H1 (cell line): ENCODE data around the gene TCFL5. TPM values are rescaled to one million over a fixed set of nuclear protein-coding genes. Genes with fewer than 3 reads are reported as not detected.

Source experiments
- CTCF ChIA-PET: fragments of 300-600 bp; sonication (Branson Sonifier 250); formaldehyde crosslinking; loops from one replicate; lab custom pipeline; 2021; ENCODE audit not compliant: partially characterized antibody; lab: Charles Lee
- POLR2A ChIA-PET: fragments of 300-600 bp; sonication (Branson Sonifier 250); formaldehyde crosslinking; loops from one replicate; lab custom pipeline; 2021; ENCODE audit warnings: inconsistent platforms; ENCODE audit not compliant: partially characterized antibody; lab: Charles Lee
- DNase-seq, 2 experiments: peaks; one replicate each; pipeline versions ENCODE4 v3.0.0 to v3.0.0-alpha.2; 2010 to 2022; ENCODE audit warnings: low spot score in 2 of 2, low read depth in 1 of 2, mixed read lengths in 1 of 2
- FAIRE-seq: peaks from 2 replicates; lab custom pipeline; 2011; peaks lifted over from hg19 to GRCh38; lab: Jason Lieb, UNC
- H2AFZ ChIP-seq: 2 replicates; pipeline ENCODE4 v1.8.1; 2012; ENCODE audit warnings: low read length, inconsistent platforms
- H2AK5ac ChIP-seq: 2 replicates; pipeline ENCODE4 v1.6.1; 2013; ENCODE audit warnings: low read depth, low read length
- H2BK120ac ChIP-seq: replicated peaks from 2 replicates; pipeline ENCODE3; 2013; ENCODE audit warnings: low read depth, low read length, inconsistent platforms
- H2BK12ac ChIP-seq: 2 replicates; pipeline ENCODE4 v1.6.1; 2013; ENCODE audit warnings: low read depth, low read length
- H2BK15ac ChIP-seq: 2 replicates; pipeline ENCODE4 v1.6.1; 2013; ENCODE audit warnings: low read length
- H2BK20ac ChIP-seq: 2 replicates; pipeline ENCODE4 v1.6.1; 2013; ENCODE audit warnings: low read length
- H2BK5ac ChIP-seq: 2 replicates; pipeline ENCODE4 v1.6.1; 2013; ENCODE audit warnings: low read depth, low read length
- H3K14ac ChIP-seq: 2 replicates; pipeline ENCODE4 v1.6.1; 2013; ENCODE audit warnings: inconsistent platforms; ENCODE audit not compliant: insufficient read length
- H3K18ac ChIP-seq: 2 replicates; pipeline ENCODE4 v1.6.1; 2013; ENCODE audit warnings: low read length; ENCODE audit errors: extremely low read depth
- H3K23ac ChIP-seq: 2 replicates; pipeline ENCODE4 v1.6.1; 2013; ENCODE audit warnings: inconsistent platforms; ENCODE audit not compliant: insufficient read length
- H3K23me2 ChIP-seq: 2 replicates; pipeline ENCODE4 v1.6.1; 2013; ENCODE audit warnings: low read depth, low read length
- H3K27ac ChIP-seq: 2 replicates; pipeline ENCODE4 v1.6.1; 2011; ENCODE audit warnings: low read depth, low read length, inconsistent platforms
- H3K27me3 ChIP-seq, 4 experiments: replicated peaks in 1 of 4; 1 replicate in 1 of 4; 2 replicates in 3 of 4; pipeline versions ENCODE4 v1.6.1 to v1.8.1; 2011 to 2013; ENCODE audit warnings: low read length in 3 of 4, mild to moderate bottlenecking in 3 of 4, inconsistent platforms in 2 of 4, mixed read lengths in 2 of 4, moderate library complexity in 1 of 4; ENCODE audit not compliant: control insufficient read depth in 3 of 4, insufficient read depth in 3 of 4; ENCODE audit errors: extremely low read depth in 1 of 4
- H3K36me3 ChIP-seq, 4 experiments: 2 replicates each; pipeline versions ENCODE4 v1.6.1 to v1.8.1; 2011 to 2013; ENCODE audit warnings: mild to moderate bottlenecking in 4 of 4, low read length in 3 of 4, moderate library complexity in 2 of 4, control low read depth in 1 of 4, inconsistent platforms in 1 of 4; ENCODE audit not compliant: insufficient read depth in 4 of 4, control insufficient read depth in 2 of 4
- H3K4ac ChIP-seq: replicated peaks from 2 replicates; pipeline ENCODE3; 2013; ENCODE audit warnings: low read length, low read depth, mixed read lengths, inconsistent platforms; ENCODE audit not compliant: insufficient read length
- H3K4me1 ChIP-seq, 4 experiments: replicated peaks in 1 of 4; 1 replicate in 1 of 4; 2 replicates in 3 of 4; pipeline versions ENCODE4 v1.6.1 to v1.8.1; 2011 to 2013; ENCODE audit warnings: low read length in 3 of 4, inconsistent platforms in 2 of 4, mixed read lengths in 1 of 4; ENCODE audit not compliant: insufficient read depth in 4 of 4, control insufficient read depth in 3 of 4
- H3K4me2 ChIP-seq, 2 experiments: 2 replicates each; pipeline versions ENCODE4 v1.6.1 to v1.8.1; 2011 to 2013; ENCODE audit warnings: low read depth in 2 of 2, low read length in 2 of 2, control low read depth in 1 of 2, inconsistent platforms in 1 of 2, mild to moderate bottlenecking in 1 of 2; ENCODE audit not compliant: insufficient read depth in 1 of 2
- H3K4me3 ChIP-seq, 4 experiments: fragments of 200-600, 300-600 bp in 1 of 4; sonication (generic), shearing (Covaris generic), sonication (Bioruptor Twin) in 1 of 4; 2 replicates each; pipeline versions ENCODE4 v1.5.1 to v1.8.1; 2011 to 2016; ENCODE audit warnings: low read length in 4 of 4, low read depth in 3 of 4, control low read depth in 2 of 4, inconsistent platforms in 2 of 4, mild to moderate bottlenecking in 2 of 4, mixed read lengths in 1 of 4, moderate library complexity in 1 of 4; ENCODE audit not compliant: insufficient read depth in 2 of 4; ENCODE audit errors: extremely low read depth in 1 of 4
- H3K56ac ChIP-seq: replicated peaks from 2 replicates; pipeline ENCODE3; 2013; ENCODE audit warnings: low read depth, mild to moderate bottlenecking, mixed read lengths, low read length, inconsistent platforms; ENCODE audit not compliant: insufficient read length
- H3K79me1 ChIP-seq: 2 replicates; pipeline ENCODE4 v1.6.1; 2013; ENCODE audit warnings: low read depth, low read length, control low read depth
- H3K79me2 ChIP-seq, 2 experiments: 2 replicates each; pipeline versions ENCODE4 v1.6.1 to v1.8.1; 2012 to 2013; ENCODE audit warnings: low read length in 2 of 2, mild to moderate bottlenecking in 2 of 2, inconsistent platforms in 1 of 2; ENCODE audit not compliant: insufficient read depth in 2 of 2, control insufficient read depth in 1 of 2
- H3K9ac ChIP-seq, 4 experiments: replicated peaks in 1 of 4; 1 replicate in 1 of 4; 2 replicates in 3 of 4; pipeline versions ENCODE4 v1.6.1 to v1.8.1; 2011 to 2013; ENCODE audit warnings: low read depth in 3 of 4, low read length in 3 of 4, control low read depth in 2 of 4, mild to moderate bottlenecking in 2 of 4, moderate library complexity in 2 of 4, inconsistent platforms in 1 of 4; ENCODE audit errors: extremely low read depth in 1 of 4
- H3K9me3 ChIP-seq, 2 experiments: 2 replicates each; pipeline versions ENCODE4 v1.6.1 to v1.8.1; 2012 to 2013; ENCODE audit warnings: mild to moderate bottlenecking in 2 of 2, moderate library complexity in 2 of 2, control low read depth in 1 of 2, inconsistent platforms in 1 of 2, low read depth in 1 of 2, low read length in 1 of 2, mixed read lengths in 1 of 2; ENCODE audit not compliant: insufficient read depth in 2 of 2
- H4K20me1 ChIP-seq, 2 experiments: replicated peaks in 1 of 2; 2 replicates each; pipeline versions ENCODE3 to v1.8.1; 2011 to 2013; ENCODE audit warnings: inconsistent platforms in 2 of 2, low read length in 2 of 2, mild to moderate bottlenecking in 1 of 2; ENCODE audit not compliant: insufficient read depth in 2 of 2, control insufficient read depth in 1 of 2
- H4K5ac ChIP-seq: 2 replicates; pipeline ENCODE4 v1.6.1; 2013; ENCODE audit warnings: low read length, low read depth, mixed read lengths, inconsistent platforms; ENCODE audit not compliant: insufficient read length
- H4K8ac ChIP-seq: 2 replicates; pipeline ENCODE4 v1.8.0; 2013; ENCODE audit warnings: mild to moderate bottlenecking, moderate library complexity, low read length, inconsistent platforms; ENCODE audit not compliant: insufficient read depth; ENCODE audit errors: extremely low read depth
- H4K91ac ChIP-seq: replicated peaks from 2 replicates; pipeline ENCODE3; 2013; ENCODE audit warnings: low read length, mixed read lengths, inconsistent platforms; ENCODE audit not compliant: insufficient read length
- BACH1 ChIP-seq: IDR thresholded peaks from 2 replicates; pipeline ENCODE4 v1.6.1; 2012; ENCODE audit warnings: low read length, improper control_type of control experiment
- EZH2 ChIP-seq: fragments of 200-600 bp; sonication (generic); IDR thresholded peaks from 2 replicates; pipeline ENCODE4 v1.7.1; 2012; ENCODE audit warnings: low read depth, mild to moderate bottlenecking, moderate library complexity, low read length, inconsistent platforms; ENCODE audit not compliant: severe bottlenecking
- KDM4A ChIP-seq: IDR thresholded peaks from one replicate; pipeline ENCODE4 v1.7.1; 2012; ENCODE audit warnings: low read depth, mild to moderate bottlenecking, moderate library complexity, low read length, inconsistent platforms; ENCODE audit not compliant: severe bottlenecking
- WGBS, 2 experiments: shearing (Covaris generic) in 1 of 2; methylation state at CpG; one replicate each; pipeline versions ENCODE4 v1.1.6 to v1.1.7; 2013 to 2015; ENCODE audit warnings: low lambda C conversion rate in 2 of 2, mixed read lengths in 2 of 2, inconsistent platforms in 1 of 2, low coverage in 1 of 2, missing lambda C conversion rate in 1 of 2; ENCODE audit not compliant: insufficient replicate concordance in 2 of 2, insufficient coverage in 1 of 2, insufficient read length in 1 of 2; ENCODE audit errors: extremely low coverage in 1 of 2, missing lambda C conversion rate in 1 of 2; 5-methylcytosine and 5-hydroxymethylcytosine counted together
- polyA plus RNA-seq, 7 experiments: library from polyadenylated mRNA; depleted of rRNA in 3 of 7; stranded (reverse) in 5 of 7; unstranded in 2 of 7; fragments of >200 nt in 5 of 7; fragments of 200-250 nt in 2 of 7; gene quantifications; 1 replicate in 5 of 7; 2 replicates in 1 of 7; 4 replicates in 1 of 7; pipeline versions ENCODE4 v1.2.1 to v1.2.3, GENCODE V29; 2011 to 2013; ENCODE audit warnings: missing spikeins in 2 of 7, mixed read lengths in 2 of 7
- total RNA-seq: library from RNA; stranded (reverse); fragmentation: NEBNext Ultra II Directional; extraction: Animal tissue kit (Norgen Biotek cat#: 25700); gene quantifications from 2 replicates; pipeline ENCODE4 v1.2.1, GENCODE V29; 2021

Gene TCFL5
- total and polyA plus RNA-seq, 2 of the 8 experiments (the other 6 are each of a cell fraction or from before 2014, with no cell fraction given), result 6.2 to 15.0 TPM

DNA sequence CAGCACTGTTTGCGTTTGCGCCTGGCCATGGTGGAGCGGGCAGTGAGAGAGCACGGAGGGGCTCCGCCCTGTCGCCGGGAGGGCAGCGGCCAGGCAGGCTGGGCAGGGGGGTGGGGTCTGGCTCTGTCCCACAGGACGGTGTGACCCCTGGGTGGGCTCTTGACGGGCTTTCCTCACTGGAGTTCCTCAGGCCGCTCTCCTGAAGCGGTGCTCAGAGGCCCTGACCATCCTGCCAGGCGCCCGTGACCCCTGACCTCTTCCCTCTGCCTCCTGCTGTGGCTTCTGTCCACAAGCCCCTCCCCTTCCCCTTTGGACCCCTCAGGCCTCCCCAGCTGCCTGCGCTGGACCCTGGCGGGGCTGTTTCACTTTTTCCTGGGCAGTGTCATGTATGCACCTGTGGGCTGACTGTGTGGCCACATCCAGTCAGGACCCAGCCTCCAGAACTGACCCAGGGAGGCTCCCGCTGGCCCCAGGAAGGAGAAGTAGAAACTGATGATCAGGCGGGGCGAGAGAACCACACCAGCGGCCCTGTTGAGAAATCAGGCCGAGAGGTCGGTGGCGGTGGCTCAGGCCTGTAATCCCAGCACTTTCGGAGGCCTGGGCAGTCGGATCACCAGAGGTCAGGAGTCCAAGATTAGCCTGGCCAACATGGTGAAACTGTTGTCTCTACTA lies 55.8 kb downstream of the TCFL5 start:
- H3K27me3 ChIP-seq, result peaks cover 0 to 8% (median 4%) of the 10 kb centered on the region in 4 experiments; a peak in 4 of 7 replicates
- DNase-seq, result no peak
- TF ChIP-seq KDM4A (peak; percentile 2), BACH1 (no peak), EZH2 (peak; percentile 26)
- H3K23me2 ChIP-seq, result peaks cover 8% of the 10 kb centered on the region; the same call in 1 of the 2 replicates
- no peak overlapping the region for H3K56ac ChIP-seq
- H2BK120ac ChIP-seq, result no peak overlapping the region
- H2BK15ac ChIP-seq, result no peak overlapping the region
- no peak overlapping the region for H4K5ac ChIP-seq
- peaks cover 6% of the 10 kb centered on the region; the same call in 1 of the 2 replicates for H3K79me1 ChIP-seq
- H4K8ac ChIP-seq, result peak overlapping the region; percentile 35
- H3K4me1 ChIP-seq, result peaks cover 0 to 12% (median 8%) of the 10 kb centered on the region in 4 experiments; a peak in 6 of 7 replicates
- no peak overlapping the region for H3K9ac ChIP-seq
- H3K9me3 ChIP-seq, result no peaks in the 10 kb centered on the region
- no peak overlapping the region for H3K14ac ChIP-seq
- no peak overlapping the region for H3K23ac ChIP-seq
- H3K4me3 ChIP-seq, result peak overlapping the region; percentile 48 to 93 (median 68)
- no peak for FAIRE-seq
- no peak overlapping the region for H2BK5ac ChIP-seq
- no peaks in the 10 kb centered on the region for H3K79me2 ChIP-seq
- no peak overlapping the region for H4K91ac ChIP-seq
- H3K4me2 ChIP-seq, result peak overlapping the region; percentile 78 to 84
- POLR2A ChIA-PET, result interaction anchor here (2.0 kb wide), 1 partner anchor 10 kb away, joined by 14 read pairs; no protein-coding TSS in a partner anchor
- no peak overlapping the region for H2AFZ ChIP-seq
- no peak overlapping the region for H2AK5ac ChIP-seq
- 51% methylated on average over 20 of the region's 25 CpGs; no CpG with 5 or more reads in 1 of the 2 experiments for WGBS, 2 experiments
- no peak overlapping the region for H2BK20ac ChIP-seq
- CTCF ChIA-PET, result interaction anchor here (0.9 to 4.0 kb wide), 5 partner anchors 9 to 131 kb away, joined by 3 to 37 read pairs (median 3); partner anchors contain the start of gene MRGBP
- no peak overlapping the region for H3K27ac ChIP-seq
- no peak overlapping the region for H3K4ac ChIP-seq
- no peak overlapping the region for H2BK12ac ChIP-seq
- peaks cover 6 to 24% of the 10 kb centered on the region in 2 experiments for H4K20me1 ChIP-seq
- peaks cover 0 to 15% (median 0%) of the 10 kb centered on the region in 4 experiments; a peak in 3 of 8 replicates for H3K36me3 ChIP-seq
- H3K18ac ChIP-seq, result no peak overlapping the region
